Trophoblast cell (in vitro differentiated cells and primary cell): ENCODE measurements around the gene ABAT.

ENCODE experiments used
- DNase-seq, 2 donors: peaks; one replicate each; pipeline ENCODE4 v3.0.0-alpha.2; 2016
- H2AFZ ChIP-seq: 2 replicates; pipeline ENCODE4 v1.6.1; 2013; ENCODE audit warnings: low read length, moderate library complexity, mild to moderate bottlenecking; ENCODE audit not compliant: insufficient read depth, poor library complexity
- H2AK5ac ChIP-seq: 2 replicates; pipeline ENCODE4 v1.6.1; 2013; ENCODE audit warnings: mild to moderate bottlenecking, low read length
- H2BK120ac ChIP-seq: 2 replicates; pipeline ENCODE4 v1.6.1; 2013; ENCODE audit warnings: low read length, mild to moderate bottlenecking, moderate library complexity; ENCODE audit not compliant: insufficient read depth, poor library complexity
- H2BK12ac ChIP-seq: 2 replicates; pipeline ENCODE4 v1.6.1; 2013; ENCODE audit warnings: mild to moderate bottlenecking, low read length, moderate library complexity
- H2BK5ac ChIP-seq: 2 replicates; pipeline ENCODE4 v1.6.1; 2013; ENCODE audit warnings: low read length, low read depth, moderate library complexity, mild to moderate bottlenecking; ENCODE audit not compliant: poor library complexity
- H3K14ac ChIP-seq: 2 replicates; pipeline ENCODE4 v1.6.1; 2013; ENCODE audit warnings: mild to moderate bottlenecking, low read length
- H3K18ac ChIP-seq: 2 replicates; pipeline ENCODE4 v1.6.1; 2013; ENCODE audit warnings: mild to moderate bottlenecking, low read length
- H3K23ac ChIP-seq: 2 replicates; pipeline ENCODE4 v1.6.1; 2013; ENCODE audit warnings: low read length
- H3K27ac ChIP-seq: 2 replicates; pipeline ENCODE4 v1.5.1; 2013; ENCODE audit warnings: low read depth, mild to moderate bottlenecking, inconsistent platforms, low read length, moderate library complexity
- H3K27me3 ChIP-seq: 2 replicates; pipeline ENCODE4 v1.6.1; 2013; ENCODE audit warnings: inconsistent platforms, mild to moderate bottlenecking, low read length, moderate library complexity; ENCODE audit not compliant: insufficient read depth
- H3K36me3 ChIP-seq, 2 experiments: 1 replicate in 1 of 2; 2 replicates in 1 of 2; pipeline ENCODE4 v1.6.1; 2013; ENCODE audit warnings: low read length in 2 of 2, mild to moderate bottlenecking in 2 of 2, moderate library complexity in 1 of 2; ENCODE audit not compliant: insufficient read depth in 2 of 2, control insufficient read depth in 1 of 2
- H3K4ac ChIP-seq: 2 replicates; pipeline ENCODE4 v1.6.1; 2013; ENCODE audit warnings: low read depth, mild to moderate bottlenecking, low read length, moderate library complexity
- H3K4me1 ChIP-seq, 2 experiments: 1 replicate in 1 of 2; 2 replicates in 1 of 2; pipeline ENCODE4 v1.6.1; 2013; ENCODE audit warnings: low read length in 2 of 2, mild to moderate bottlenecking in 2 of 2, moderate library complexity in 1 of 2; ENCODE audit not compliant: insufficient read depth in 2 of 2, control insufficient read depth in 1 of 2
- H3K4me2 ChIP-seq: 2 replicates; pipeline ENCODE4 v1.6.1; 2013; ENCODE audit warnings: inconsistent platforms, mild to moderate bottlenecking, low read length, moderate library complexity
- H3K4me3 ChIP-seq: 2 replicates; pipeline ENCODE4 v1.5.1; 2013; ENCODE audit warnings: mild to moderate bottlenecking, low read depth, low read length, inconsistent platforms
- H3K79me1 ChIP-seq: one replicate; pipeline ENCODE4 v1.6.1; 2013; ENCODE audit warnings: low read length
- H3K79me2 ChIP-seq: 2 replicates; pipeline ENCODE4 v1.6.1; 2013; ENCODE audit warnings: low read length, mild to moderate bottlenecking; ENCODE audit not compliant: control insufficient read depth, insufficient read depth, poor library complexity
- H3K9ac ChIP-seq: 2 replicates; pipeline ENCODE4 v1.6.1; 2013; ENCODE audit warnings: mild to moderate bottlenecking, low read length
- H3K9me3 ChIP-seq: 2 replicates; pipeline ENCODE4 v1.6.1; 2013; ENCODE audit warnings: low read depth, mild to moderate bottlenecking, control low read depth, inconsistent platforms, low read length; ENCODE audit not compliant: insufficient read depth
- H4K12ac ChIP-seq: 2 replicates; pipeline ENCODE4 v1.6.1; 2013; ENCODE audit warnings: low read depth, mild to moderate bottlenecking, low read length, moderate library complexity
- H4K8ac ChIP-seq: 2 replicates; pipeline ENCODE4 v1.6.1; 2013; ENCODE audit warnings: low read depth, mild to moderate bottlenecking, low read length, moderate library complexity
- H4K91ac ChIP-seq: one replicate; pipeline ENCODE4 v1.6.1; 2013; ENCODE audit warnings: low read depth, mild to moderate bottlenecking, low read length, moderate library complexity
- WGBS: extraction: QIAGEN DNeasy Blood & Tissue Kit; methylation state at CpG from one replicate; pipeline ENCODE4 v1.1.7; 2013; ENCODE audit warnings: missing lambda C conversion rate; ENCODE audit not compliant: insufficient read length, insufficient coverage; ENCODE audit errors: extremely low coverage; 5-methylcytosine and 5-hydroxymethylcytosine counted together

ABAT gene

GRCh38 chr16:8768692-8769091 lies 94.3 kb downstream of the ABAT start:
- H3K4ac ChIP-seq, result no peak overlapping the region
- no peaks in the 10 kb centered on the region for H3K79me2 ChIP-seq
- H3K4me2 ChIP-seq, result no peak overlapping the region
- no peak overlapping the region for H3K14ac ChIP-seq
- H3K27me3 ChIP-seq, result no peaks in the 10 kb centered on the region
- no peaks in the 10 kb centered on the region for H3K79me1 ChIP-seq
- H3K23ac ChIP-seq, result no peak overlapping the region
- peaks cover 1% of the 10 kb centered on the region for H3K9me3 ChIP-seq
- no peak overlapping the region for H2BK120ac ChIP-seq
- H4K12ac ChIP-seq, result no peak overlapping the region
- H3K27ac ChIP-seq, result no peak overlapping the region
- H3K9ac ChIP-seq, result peak overlapping the region; percentile 39
- no peaks in the 10 kb centered on the region for H3K36me3 ChIP-seq
- no peaks in the 10 kb centered on the region for H3K4me1 ChIP-seq
- H4K91ac ChIP-seq, result no peak overlapping the region
- no peak overlapping the region for H2AFZ ChIP-seq
- no peak overlapping the region for H2AK5ac ChIP-seq
- no peak overlapping the region for H2BK12ac ChIP-seq
- H3K18ac ChIP-seq, result no peak overlapping the region
- no peak overlapping the region for H3K4me3 ChIP-seq
- no peak overlapping the region for H4K8ac ChIP-seq
- no peak for DNase-seq
- WGBS, result no CpG with 5 or more reads among the region's 12 CpGs
- no peak overlapping the region for H2BK5ac ChIP-seq

GRCh38 chr16:8773537-8773936 lies 99.1 kb downstream of the ABAT start:
- no peak overlapping the region for H3K4me3 ChIP-seq
- no peak overlapping the region for H3K18ac ChIP-seq
- no peak overlapping the region for H4K91ac ChIP-seq
- H2AK5ac ChIP-seq, result no peak overlapping the region
- no peak overlapping the region for H3K4ac ChIP-seq
- WGBS, result no CpG with 5 or more reads among the region's 3 CpGs
- H3K23ac ChIP-seq, result no peak overlapping the region
- H3K27ac ChIP-seq, result no peak overlapping the region
- H3K27me3 ChIP-seq, result no peaks in the 10 kb centered on the region
- H3K9ac ChIP-seq, result no peak overlapping the region
- H4K8ac ChIP-seq, result no peak overlapping the region
- no peaks in the 10 kb centered on the region for H3K79me2 ChIP-seq
- H2BK120ac ChIP-seq, result no peak overlapping the region
- no peak overlapping the region for H3K14ac ChIP-seq
- no peaks in the 10 kb centered on the region for H3K36me3 ChIP-seq
- H4K12ac ChIP-seq, result no peak overlapping the region
- H3K4me1 ChIP-seq, result no peaks in the 10 kb centered on the region
- H3K4me2 ChIP-seq, result no peak overlapping the region
- H2BK5ac ChIP-seq, result no peak overlapping the region
- no peak overlapping the region for H2BK12ac ChIP-seq
- H2AFZ ChIP-seq, result no peak overlapping the region
- H3K79me1 ChIP-seq, result no peaks in the 10 kb centered on the region
- peaks cover 4% of the 10 kb centered on the region for H3K9me3 ChIP-seq
- no peak for DNase-seq

DNA sequence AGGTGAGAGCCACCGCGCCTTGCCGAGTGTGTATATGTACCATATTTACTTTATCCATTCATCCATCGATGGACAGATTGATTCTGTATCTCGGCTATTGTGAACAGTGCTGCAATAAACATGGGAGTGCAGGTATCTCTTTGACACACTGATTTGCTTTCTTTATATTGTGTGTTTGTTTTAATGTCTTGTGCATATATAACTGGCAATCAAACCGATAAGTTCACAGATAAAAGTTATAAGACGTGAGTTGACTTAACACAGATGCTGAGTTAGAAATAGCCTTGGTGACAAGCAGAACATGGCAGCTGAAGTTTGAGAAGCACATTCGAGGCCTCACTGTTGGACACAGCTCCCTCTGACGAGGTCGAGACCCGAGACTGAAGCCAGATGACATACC lies 99.8 kb downstream of the ABAT start:
- Histone ChIP-seq H2BK5ac (no peak overlapping the region), H2AK5ac (no peak overlapping the region), H3K27ac (no peak overlapping the region), H2BK120ac (no peak overlapping the region), H3K18ac (no peak overlapping the region), H3K14ac (no peak overlapping the region), H3K4me2 (no peak overlapping the region), H3K36me3 (no peaks in the 10 kb centered on the region), H3K9me3 (peaks cover 4% of the 10 kb centered on the region), H4K12ac (no peak overlapping the region), H3K23ac (no peak overlapping the region), H2AFZ (no peak overlapping the region), H3K4me1 (no peaks in the 10 kb centered on the region), H3K4ac (no peak overlapping the region), H3K27me3 (no peaks in the 10 kb centered on the region), H3K79me2 (no peaks in the 10 kb centered on the region), H2BK12ac (no peak overlapping the region), H4K8ac (no peak overlapping the region), H3K79me1 (no peaks in the 10 kb centered on the region), H4K91ac (no peak overlapping the region), H3K9ac (no peak overlapping the region), H3K4me3 (no peak overlapping the region)
- WGBS, result no CpG with 5 or more reads among the region's 11 CpGs
- no peak for DNase-seq

DNA sequence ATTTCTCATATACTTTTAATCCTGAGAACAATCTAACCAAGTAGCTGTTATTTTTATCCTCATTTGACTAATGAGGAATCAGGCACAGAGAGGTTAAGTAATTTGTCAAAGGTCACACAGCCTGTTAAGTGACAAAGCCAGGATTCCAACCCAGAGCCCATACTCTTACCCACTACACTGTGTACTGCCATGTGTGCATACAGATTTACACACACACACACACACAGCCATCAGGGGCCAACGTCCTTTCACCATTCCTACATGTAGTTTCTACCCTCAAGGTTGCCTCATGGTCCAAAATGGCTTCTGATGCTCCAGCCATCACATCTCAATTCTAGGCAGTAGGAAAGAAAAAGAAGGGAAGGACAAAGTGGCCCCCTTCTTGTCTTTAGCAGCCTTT lies 100.9 kb downstream of the ABAT start:
- no peak for DNase-seq
- Histone ChIP-seq H2AFZ (no peak overlapping the region), H4K8ac (no peak overlapping the region), H3K9ac (no peak overlapping the region), H4K91ac (no peak overlapping the region), H3K27me3 (no peaks in the 10 kb centered on the region), H3K79me1 (no peaks in the 10 kb centered on the region), H3K18ac (no peak overlapping the region), H3K4ac (no peak overlapping the region), H2AK5ac (no peak overlapping the region), H3K79me2 (no peaks in the 10 kb centered on the region), H3K36me3 (no peaks in the 10 kb centered on the region), H3K4me3 (no peak overlapping the region), H3K14ac (no peak overlapping the region), H2BK12ac (no peak overlapping the region), H3K9me3 (peaks cover 4% of the 10 kb centered on the region), H3K23ac (no peak overlapping the region), H3K4me2 (no peak overlapping the region), H2BK5ac (no peak overlapping the region), H3K27ac (no peak overlapping the region), H3K4me1 (no peaks in the 10 kb centered on the region), H4K12ac (no peak overlapping the region), H2BK120ac (no peak overlapping the region)
- WGBS, result no CpG with 5 or more reads among the region's 1 CpG
